Measurements from ENCODE around the gene CATSPER3. TPM values are rescaled to one million over a fixed set of nuclear protein-coding genes. Genes with fewer than 3 reads are reported as not detected.

CATSPER3 gene
- polyA plus RNA-seq, 2 of the 4 experiments (the other 2 are of a cell fraction): 0.41 to 0.74 TPM

DNA sequence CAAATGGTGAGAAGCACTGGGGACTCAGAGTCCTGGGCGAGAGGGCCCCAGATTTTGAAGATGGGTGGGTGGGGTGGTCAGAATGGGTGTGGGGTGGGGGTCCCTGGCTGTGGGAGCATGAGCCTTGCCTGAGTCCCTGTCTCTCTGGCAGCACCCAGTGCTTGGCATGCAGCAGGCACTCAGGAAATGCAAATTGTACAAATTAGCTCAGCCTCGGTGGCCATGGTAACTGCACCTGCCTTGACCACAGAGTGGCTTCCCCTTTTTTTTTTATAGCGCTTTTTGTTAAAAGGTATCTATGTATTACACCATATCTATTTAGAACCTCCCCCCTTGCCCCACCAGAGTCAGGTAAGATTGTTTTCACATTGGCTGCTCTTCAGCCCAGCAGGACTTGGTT, 85.6 kb downstream of the CATSPER3 start:
- FAIRE-seq: no peak
- no peak for ATAC-seq
- CTCF ChIA-PET: interaction anchor here (1.4 to 2.2 kb wide), 2 partner anchors 31 to 138 kb away, joined by 5 to 6 read pairs; no protein-coding TSS in a partner anchor
- POLR2A ChIA-PET: no interaction called here
- WGBS (ENCODE audit: missing lambda C conversion rate): 98% methylated on average over 2 of the region's 3 CpGs
- Histone ChIP-seq H3K4me3 (no peak overlapping the region), H3K9me3 (no peaks in the 10 kb centered on the region), H3K4me1 (no peaks in the 10 kb centered on the region), H3K4me2 (no peak overlapping the region), H3K27ac (no peak overlapping the region)
- TF ChIP-seq, protein P1, sequence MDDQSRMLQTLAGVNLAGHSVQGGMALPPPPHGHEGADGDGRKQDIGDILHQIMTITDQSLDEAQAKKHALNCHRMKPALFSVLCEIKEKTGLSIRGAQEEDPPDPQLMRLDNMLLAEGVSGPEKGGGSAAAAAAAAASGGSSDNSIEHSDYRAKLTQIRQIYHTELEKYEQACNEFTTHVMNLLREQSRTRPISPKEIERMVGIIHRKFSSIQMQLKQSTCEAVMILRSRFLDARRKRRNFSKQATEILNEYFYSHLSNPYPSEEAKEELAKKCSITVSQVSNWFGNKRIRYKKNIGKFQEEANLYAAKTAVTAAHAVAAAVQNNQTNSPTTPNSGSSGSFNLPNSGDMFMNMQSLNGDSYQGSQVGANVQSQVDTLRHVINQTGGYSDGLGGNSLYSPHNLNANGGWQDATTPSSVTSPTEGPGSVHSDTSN (IDR thresholded peaks at IDR 0.05): no peak
- TF ChIP-seq NPAS2 (CRISPR knock-in tag; IDR thresholded peaks at IDR 0.05; ENCODE audit: borderline replicate concordance) (no peak), RAD21 (conservative IDR thresholded peaks at IDR 0.05 in 1 of 2, IDR thresholded peaks at IDR 0.05 in 1 of 2) (no peak), RARB (CRISPR knock-in tag; IDR thresholded peaks at IDR 0.05) (no peak), HOXB13 (CRISPR knock-in tag; IDR thresholded peaks at IDR 0.05; ENCODE audit: low read depth) (no peak), KDM1A (IDR thresholded peaks at IDR 0.05; ENCODE audit: low read depth) (no peak), RNF2 (IDR thresholded peaks at IDR 0.05; ENCODE audit: borderline replicate concordance, low read depth) (no peak), ZC3H11A (IDR thresholded peaks at IDR 0.05) (no peak), EHMT2 (IDR thresholded peaks at IDR 0.05; ENCODE audit: low read depth) (no peak), ZSCAN20 (CRISPR knock-in tag; IDR thresholded peaks at IDR 0.05) (no peak), PHF8 (IDR thresholded peaks at IDR 0.05; ENCODE audit: borderline replicate concordance, low read depth) (no peak), HEYL (CRISPR knock-in tag; IDR thresholded peaks at IDR 0.05) (no peak), MYC (IDR thresholded peaks at IDR 0.05; ENCODE audit: borderline replicate concordance, low read length) (no peak), EP300 (IDR thresholded peaks at IDR 0.05) (no peak), NR3C1 (IDR thresholded peaks at IDR 0.05) (no peak)
- TF ChIP-seq, protein P2, sequence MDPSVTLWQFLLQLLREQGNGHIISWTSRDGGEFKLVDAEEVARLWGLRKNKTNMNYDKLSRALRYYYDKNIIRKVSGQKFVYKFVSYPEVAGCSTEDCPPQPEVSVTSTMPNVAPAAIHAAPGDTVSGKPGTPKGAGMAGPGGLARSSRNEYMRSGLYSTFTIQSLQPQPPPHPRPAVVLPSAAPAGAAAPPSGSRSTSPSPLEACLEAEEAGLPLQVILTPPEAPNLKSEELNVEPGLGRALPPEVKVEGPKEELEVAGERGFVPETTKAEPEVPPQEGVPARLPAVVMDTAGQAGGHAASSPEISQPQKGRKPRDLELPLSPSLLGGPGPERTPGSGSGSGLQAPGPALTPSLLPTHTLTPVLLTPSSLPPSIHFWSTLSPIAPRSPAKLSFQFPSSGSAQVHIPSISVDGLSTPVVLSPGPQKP (IDR thresholded peaks at IDR 0.05; ENCODE audit: low read depth, low read length): no peak
- TF ChIP-seq, protein P3, sequence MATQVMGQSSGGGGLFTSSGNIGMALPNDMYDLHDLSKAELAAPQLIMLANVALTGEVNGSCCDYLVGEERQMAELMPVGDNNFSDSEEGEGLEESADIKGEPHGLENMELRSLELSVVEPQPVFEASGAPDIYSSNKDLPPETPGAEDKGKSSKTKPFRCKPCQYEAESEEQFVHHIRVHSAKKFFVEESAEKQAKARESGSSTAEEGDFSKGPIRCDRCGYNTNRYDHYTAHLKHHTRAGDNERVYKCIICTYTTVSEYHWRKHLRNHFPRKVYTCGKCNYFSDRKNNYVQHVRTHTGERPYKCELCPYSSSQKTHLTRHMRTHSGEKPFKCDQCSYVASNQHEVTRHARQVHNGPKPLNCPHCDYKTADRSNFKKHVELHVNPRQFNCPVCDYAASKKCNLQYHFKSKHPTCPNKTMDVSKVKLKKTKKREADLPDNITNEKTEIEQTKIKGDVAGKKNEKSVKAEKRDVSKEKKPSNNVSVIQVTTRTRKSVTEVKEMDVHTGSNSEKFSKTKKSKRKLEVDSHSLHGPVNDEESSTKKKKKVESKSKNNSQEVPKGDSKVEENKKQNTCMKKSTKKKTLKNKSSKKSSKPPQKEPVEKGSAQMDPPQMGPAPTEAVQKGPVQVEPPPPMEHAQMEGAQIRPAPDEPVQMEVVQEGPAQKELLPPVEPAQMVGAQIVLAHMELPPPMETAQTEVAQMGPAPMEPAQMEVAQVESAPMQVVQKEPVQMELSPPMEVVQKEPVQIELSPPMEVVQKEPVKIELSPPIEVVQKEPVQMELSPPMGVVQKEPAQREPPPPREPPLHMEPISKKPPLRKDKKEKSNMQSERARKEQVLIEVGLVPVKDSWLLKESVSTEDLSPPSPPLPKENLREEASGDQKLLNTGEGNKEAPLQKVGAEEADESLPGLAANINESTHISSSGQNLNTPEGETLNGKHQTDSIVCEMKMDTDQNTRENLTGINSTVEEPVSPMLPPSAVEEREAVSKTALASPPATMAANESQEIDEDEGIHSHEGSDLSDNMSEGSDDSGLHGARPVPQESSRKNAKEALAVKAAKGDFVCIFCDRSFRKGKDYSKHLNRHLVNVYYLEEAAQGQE (IDR thresholded peaks at IDR 0.05): no peak
- TF ChIP-seq, protein P4, sequence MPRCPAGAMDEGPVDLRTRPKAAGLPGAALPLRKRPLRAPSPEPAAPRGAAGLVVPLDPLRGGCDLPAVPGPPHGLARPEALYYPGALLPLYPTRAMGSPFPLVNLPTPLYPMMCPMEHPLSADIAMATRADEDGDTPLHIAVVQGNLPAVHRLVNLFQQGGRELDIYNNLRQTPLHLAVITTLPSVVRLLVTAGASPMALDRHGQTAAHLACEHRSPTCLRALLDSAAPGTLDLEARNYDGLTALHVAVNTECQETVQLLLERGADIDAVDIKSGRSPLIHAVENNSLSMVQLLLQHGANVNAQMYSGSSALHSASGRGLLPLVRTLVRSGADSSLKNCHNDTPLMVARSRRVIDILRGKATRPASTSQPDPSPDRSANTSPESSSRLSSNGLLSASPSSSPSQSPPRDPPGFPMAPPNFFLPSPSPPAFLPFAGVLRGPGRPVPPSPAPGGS (IDR thresholded peaks at IDR 0.05): no peak
- TF ChIP-seq, protein P5, sequence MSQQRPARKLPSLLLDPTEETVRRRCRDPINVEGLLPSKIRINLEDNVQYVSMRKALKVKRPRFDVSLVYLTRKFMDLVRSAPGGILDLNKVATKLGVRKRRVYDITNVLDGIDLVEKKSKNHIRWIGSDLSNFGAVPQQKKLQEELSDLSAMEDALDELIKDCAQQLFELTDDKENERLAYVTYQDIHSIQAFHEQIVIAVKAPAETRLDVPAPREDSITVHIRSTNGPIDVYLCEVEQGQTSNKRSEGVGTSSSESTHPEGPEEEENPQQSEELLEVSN (IDR thresholded peaks at IDR 0.05; ENCODE audit: borderline replicate concordance, low read depth): no peak
- DNase-seq (ENCODE audit: low read depth in 1 of 2, low spot score in 1 of 2): no peak
